GM10266 (cell line): Measurements from ENCODE around the gene MPDZ.
"Not testable (repeated sequence)": the region's sequence is repeated elsewhere in the genome, so short reads cannot be mapped to it uniquely, and the experiment has no call there.

Experiments
- DNase-seq: peaks from one replicate; pipeline ENCODE4 v3.0.0; 2012; ENCODE audit errors: extremely low spot score
- CTCF ChIP-seq: IDR thresholded peaks from 2 replicates; pipeline ENCODE4 v1.5.1; 2012; ENCODE audit warnings: mild to moderate bottlenecking, low read depth; ENCODE audit not compliant: control insufficient read depth, insufficient read depth; ENCODE audit errors: missing control alignments

The MPDZ gene

GRCh38 chr9:13224366-13224765, 55.1 kb downstream of the MPDZ start:
- DNase-seq = no peak
- no peak for TF ChIP-seq CTCF

DNA sequence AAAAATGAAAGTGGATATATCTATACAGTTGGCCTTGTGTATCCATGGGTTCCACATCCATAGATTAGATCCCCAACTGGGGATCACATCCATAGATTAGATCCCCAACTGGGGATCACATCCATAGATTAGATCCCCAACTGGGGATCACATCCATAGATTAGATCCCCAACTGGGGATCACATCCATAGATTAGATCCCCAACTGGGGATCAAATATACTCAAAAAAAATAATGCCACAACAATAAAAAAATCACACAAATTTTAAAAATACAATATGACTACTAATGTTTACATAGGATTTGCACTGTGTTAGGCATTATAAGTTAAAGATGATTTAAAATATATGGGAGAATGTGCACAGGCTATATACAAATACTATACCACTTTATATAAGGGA, 56.8 kb downstream of the MPDZ start:
- not testable (repeated sequence) for DNase-seq

DNA sequence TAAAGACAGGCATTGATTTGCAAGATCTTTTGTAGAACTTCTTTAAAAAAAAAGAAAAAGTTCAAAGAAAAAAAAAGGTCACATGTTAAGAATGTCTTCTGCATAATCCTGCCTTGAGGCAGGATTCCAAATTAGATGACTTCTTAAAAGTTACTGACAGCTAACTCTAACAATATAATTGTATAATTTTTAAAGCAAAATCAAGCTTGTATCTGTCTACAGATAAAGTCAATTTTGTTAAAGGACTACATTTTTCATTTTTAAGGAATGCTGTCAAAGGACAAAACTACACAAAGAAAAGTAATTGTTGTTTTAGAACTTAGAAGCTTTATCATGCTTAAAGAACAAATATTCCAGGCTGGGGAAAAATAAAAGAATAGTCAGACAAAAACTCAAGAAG, 57.8 kb downstream of the MPDZ start:
- no peak for TF ChIP-seq CTCF
- DNase-seq = no peak

GRCh38 chr9:13220837-13221236, 58.7 kb downstream of the MPDZ start:
- TF ChIP-seq CTCF = no peak
- no peak for DNase-seq

GRCh38 chr9:13215791-13216554, 63.5 kb downstream of the MPDZ start:
- TF ChIP-seq CTCF = no peak
- no peak for DNase-seq

GRCh38 chr9:13213998-13214397, 65.5 kb downstream of the MPDZ start:
- DNase-seq = no peak
- TF ChIP-seq CTCF = no peak

GRCh38 chr9:13213337-13213736, 66.2 kb downstream of the MPDZ start:
- TF ChIP-seq CTCF = no peak
- DNase-seq = no peak

DNA sequence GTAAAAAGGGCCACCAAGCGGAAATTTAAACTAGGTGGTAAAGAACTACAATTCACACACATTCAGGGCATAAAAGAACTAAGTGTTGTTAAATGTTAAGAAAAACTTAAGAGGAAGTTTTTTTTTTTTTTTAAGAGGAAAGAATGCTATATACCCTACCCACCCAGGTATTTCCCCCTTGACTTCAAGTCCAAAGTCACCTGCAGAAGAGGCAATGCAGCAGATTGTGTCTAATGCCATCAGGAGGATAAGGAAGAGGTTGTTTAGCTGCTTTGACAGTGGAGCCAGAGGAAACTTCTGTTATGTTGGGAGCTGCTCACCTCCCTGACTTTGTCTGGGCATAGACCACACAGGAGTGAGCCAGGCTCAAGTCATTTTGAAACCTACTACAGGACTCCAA, 69.2 kb downstream of the MPDZ start:
- TF ChIP-seq CTCF = no peak
- DNase-seq = no peak
